GM19455 (cell line): ENCODE data around the gene WNT9A.

Source experiments
- ATAC-seq: cut with Tn5 transposase; IDR thresholded peaks from one replicate; pipeline ENCODE4 v1.9.1; 2021; ENCODE audit not compliant: unreplicated experiment

Gene WNT9A

DNA sequence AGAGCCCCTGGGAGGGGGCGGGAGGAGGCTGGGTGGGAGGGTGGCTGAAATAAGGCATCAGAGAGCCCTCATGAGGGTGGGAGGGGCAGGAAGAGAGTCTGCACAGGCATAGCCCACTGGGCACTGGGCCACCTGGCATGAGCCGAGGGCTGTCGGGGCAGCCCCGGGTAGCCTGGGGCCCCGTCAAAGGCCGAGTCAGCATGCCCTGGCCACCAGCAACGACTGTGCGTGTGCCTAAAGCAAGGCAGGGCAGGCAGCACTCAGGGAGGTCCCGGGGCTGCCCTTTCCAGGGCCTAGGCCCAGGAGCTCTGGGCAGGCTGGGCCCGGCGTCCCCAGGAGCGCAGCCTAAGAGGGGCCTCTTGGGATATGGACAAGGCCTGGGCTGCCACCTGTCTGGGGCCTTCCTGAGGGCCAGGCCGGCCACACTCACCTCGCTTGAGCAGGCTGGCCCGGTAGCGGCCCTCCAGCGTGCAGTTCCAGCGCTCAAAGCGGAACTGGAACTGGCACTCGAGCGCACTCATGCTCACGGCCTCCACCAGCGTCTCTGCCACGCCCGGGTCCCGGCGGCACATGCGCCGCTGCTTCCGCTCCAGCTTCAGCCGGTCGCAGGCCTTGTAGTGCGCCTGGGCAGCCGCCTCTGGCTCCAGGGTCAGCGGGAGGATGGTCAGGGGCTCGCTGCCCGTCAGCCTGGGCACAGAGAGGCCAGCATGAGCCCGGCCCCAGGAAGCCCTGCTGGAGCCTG, 22.7 kb downstream of the WNT9A start:
- no peak for ATAC-seq

DNA sequence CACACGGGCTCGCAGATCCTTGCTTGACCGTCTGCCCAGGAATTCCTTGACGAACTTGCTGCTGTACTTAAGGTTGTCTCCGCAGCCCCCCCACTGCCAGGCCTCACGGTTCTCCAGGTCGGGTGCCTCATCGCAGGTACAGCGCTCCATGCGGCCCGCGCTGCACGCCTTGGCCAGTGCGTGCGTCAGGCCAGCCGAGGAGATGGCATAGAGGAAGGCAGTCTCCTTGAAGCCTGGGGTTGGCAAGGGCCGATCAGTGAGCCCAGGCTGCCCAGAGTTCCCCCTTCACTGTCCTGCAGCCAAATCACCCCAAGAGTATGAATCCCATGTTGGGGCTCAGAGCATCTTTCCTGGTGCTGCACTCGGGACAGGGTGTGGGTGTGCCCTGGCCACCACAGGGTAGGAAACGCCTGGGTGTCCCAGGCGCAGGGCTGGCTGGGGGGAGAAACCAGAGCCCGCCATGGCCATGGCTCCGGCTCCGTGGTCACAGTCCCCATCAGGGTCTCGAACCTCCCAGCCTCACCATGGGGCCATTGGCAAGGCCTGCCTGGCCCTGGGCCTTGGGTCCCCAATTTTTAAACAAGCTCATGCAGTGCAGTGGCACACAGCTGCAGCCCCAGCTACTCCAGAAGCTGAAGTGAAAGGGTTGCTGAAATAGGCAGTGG, 23.4 kb downstream of the WNT9A start:
- ATAC-seq: no peak

DNA sequence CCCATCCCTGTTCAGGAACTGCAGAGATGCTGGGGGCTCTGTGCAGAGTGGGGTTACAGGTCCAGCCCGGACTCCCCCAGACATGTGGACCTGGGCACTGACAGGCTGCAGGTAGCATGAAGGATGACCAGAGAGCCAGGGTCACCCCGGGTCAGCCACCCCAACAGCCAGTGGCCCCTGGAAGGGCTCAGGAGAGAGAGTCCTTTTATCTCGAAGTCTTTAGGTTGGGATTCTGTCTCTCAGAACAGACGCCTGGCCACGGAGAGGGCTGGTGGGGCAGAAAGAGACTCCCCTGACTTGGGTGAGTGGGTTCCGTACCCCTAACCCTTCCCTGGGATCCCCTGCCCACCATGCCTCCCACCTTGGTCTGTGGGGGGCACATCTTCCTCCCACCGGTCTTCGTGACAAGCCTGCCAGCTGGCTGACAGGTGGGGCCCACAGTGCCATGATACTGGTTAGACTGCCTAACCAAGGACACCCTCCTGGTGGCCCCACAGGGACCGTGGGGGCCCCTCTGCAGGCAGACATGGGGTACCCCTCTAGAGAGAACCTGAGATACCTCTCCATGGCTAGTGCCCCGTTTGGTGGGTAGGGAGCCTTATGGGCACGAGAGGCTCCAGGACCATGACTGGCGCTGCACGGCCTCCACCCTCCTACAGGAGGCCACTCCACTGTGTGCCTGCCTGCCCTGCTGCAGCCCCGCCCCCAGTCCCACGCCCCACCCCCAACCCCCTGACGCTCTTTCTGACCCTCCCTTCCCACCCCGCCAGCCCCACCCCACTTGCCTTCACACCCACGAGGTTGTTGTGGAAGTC, 24.2 kb downstream of the WNT9A start:
- no peak for ATAC-seq

DNA sequence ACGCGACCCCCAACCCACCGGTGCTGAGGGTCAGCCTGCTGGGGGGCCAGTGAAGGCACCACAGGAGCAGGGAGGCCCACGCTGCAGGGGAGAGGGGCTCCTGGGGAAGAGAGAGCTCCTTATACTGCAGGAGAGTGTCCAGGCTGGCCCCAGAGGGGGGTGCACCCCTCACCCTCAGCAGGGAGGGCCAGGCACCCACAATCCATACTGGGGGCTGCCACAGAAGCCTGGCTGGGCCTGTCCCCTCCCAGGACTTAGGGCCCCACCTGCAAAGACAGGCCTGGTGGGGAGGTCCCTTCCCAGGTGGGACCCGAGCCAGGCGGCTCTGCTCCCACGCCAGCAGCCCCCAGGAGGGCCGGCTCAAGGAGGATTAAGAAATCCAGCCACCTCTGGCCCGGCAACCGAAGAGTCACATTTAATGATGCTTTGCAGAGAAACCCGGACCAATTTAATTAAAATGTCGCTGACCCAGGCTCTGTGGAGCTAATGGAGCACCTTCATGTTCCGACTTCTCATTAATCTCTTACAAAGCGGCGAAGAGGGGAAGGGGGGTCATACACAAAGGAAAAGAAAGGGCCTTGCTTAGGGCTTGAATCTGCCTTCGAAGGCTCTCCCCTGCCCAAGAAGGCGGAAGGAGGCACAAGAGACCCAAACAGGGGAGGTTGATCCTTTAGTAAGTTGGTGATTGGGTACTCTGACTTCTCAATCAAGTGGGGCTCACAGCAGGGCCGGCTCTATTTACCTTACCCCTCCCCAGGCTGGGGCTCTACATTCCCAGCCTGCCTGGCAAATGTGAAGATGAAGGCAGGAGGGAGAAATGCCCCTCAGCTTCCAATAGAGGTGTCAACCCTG, 25.0 kb downstream of the WNT9A start:
- no peak for ATAC-seq

DNA sequence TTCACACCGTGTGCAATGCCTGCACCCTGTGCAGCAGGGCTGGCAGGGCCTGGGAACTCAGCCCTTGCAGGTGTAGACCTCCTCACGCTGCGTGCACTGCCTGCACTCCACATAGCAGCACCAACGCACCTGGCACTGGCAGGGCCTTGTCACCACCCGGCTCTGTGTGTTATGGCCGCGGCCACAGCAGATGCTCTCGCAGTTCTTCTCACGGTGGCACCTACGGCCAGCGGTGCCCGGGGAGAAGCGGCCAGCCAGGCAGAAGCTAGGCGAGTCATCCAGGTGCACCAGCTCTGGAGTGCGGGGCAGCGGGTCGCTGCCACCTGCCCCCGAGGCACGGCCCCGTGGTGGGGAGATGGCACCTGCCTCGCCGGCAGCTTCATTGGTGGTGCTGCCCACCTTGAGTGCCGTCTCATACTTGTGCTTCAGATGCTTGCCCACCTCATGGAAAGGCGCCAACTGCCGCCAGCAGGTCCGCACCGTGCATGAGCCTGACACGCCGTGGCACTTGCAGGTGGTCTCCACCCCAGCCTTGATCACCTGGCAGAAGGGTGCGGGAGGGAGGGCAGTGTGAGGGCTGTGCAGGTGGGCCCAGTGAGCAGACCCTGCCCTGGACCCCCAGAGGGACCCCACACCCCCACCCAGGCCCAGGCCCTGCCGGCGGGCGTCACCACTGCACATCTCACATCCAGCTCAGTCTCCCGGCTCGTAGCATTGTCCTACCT, 26.1 kb downstream of the WNT9A start:
- ATAC-seq: no peak

DNA sequence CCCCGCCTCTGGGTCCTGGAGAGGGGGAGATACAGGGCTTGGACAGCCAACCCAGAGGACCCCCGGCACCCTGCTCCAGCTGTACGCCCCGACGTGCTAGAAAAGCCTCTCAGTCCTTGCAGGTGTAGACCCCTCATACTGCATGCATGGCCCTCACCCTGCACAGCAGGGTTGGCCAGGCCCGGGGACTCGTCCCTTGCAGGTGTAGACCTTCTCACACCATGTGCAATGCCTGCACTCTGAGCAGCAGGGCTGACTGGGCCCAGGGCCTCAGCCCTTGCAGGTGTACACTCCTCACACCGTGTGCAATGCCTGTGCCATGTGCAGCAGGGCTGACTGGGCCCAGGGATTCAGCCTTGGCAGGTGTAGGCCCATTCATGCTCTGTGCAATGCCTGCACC, 26.8 kb downstream of the WNT9A start:
- ATAC-seq: no peak

DNA sequence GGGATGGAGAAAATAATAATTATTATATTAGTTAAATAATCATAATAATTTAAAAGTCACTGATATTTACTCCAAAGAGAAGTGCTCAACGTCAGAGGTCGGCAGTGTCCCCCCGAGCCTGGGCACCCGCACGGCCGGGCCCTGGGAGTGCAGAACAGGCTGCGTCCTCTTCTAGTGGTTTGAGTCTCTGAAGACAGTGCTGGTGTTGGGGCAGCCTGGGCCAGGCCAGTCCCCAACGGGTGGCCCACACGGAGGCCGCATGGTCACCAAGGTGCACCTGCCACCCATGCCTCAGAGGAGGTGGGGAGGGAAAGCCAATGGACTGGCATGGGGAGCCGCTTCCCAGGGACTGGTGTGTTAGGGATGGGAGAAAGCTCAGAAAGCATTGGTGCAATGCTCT, 27.3 kb downstream of the WNT9A start:
- ATAC-seq: no peak

DNA sequence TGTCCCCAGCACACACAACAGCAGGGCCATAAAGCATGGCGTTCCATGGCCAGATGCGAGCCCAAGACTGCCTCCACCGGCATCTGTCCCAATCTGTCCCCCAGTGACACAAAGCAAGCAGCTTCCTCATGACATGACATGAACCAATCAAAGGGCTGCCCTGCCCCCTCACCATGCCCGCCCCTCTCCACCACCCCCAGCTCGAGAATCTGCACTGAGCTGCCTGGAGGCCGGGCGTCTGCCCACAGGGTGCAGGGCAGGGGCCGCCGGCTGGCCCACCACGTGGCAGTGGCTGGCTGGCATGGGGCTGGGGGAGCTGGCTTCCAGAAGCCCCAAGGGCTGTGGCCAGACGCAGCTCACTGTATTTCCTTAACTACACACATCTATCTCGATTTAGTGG, 27.8 kb downstream of the WNT9A start:
- no peak for ATAC-seq

DNA sequence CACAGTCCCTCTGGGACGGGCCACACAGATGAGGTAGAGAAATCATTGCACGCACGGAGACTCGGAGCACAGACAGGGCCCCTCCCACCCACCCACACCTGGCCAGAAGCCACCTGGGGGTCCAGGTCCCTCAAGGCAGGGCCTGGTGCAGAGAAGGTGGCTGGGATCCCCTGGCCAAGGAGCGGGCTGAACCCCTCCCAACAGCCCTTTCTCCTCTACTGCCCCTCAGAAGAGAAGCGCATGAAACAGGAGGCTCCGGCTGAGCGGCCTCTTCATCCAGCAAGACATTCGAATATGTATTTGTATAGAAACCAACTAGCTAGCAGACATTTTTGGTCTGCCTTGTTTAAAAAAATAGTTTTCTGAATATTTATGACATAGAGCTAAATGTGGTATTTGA, 29.0 kb downstream of the WNT9A start:
- ATAC-seq: no peak

DNA sequence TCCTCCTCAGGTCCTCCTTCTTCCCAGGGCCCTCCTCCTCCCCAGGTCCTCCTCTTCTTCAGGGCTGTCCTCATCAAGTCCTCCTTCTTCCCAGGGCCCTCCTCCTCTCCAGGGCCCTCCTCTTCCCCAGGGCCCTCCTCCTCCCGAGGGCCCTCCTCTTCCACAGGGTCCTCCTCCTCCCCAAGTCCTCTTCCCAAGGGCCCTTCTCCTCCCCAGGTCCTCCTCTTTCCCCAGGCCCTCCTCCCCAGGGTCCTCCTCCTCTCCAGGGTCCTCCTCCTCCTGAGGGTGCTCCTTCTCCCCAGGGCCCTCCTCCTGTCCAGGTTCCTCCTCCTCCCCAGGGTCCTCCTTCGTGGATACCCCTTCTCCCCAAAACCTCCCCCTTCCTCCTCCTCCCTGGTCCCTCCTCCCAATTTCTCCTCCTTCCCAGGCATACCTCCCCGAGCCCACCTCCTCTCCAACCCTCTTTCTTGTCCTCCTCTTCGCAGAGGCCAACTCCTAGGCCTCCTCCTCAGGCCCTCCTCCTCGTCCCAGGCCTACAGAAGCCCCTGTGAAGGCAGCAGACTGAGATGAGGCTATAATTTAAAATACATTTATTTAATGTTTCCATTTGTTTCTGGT, 29.5 kb downstream of the WNT9A start:
- no peak for ATAC-seq

DNA sequence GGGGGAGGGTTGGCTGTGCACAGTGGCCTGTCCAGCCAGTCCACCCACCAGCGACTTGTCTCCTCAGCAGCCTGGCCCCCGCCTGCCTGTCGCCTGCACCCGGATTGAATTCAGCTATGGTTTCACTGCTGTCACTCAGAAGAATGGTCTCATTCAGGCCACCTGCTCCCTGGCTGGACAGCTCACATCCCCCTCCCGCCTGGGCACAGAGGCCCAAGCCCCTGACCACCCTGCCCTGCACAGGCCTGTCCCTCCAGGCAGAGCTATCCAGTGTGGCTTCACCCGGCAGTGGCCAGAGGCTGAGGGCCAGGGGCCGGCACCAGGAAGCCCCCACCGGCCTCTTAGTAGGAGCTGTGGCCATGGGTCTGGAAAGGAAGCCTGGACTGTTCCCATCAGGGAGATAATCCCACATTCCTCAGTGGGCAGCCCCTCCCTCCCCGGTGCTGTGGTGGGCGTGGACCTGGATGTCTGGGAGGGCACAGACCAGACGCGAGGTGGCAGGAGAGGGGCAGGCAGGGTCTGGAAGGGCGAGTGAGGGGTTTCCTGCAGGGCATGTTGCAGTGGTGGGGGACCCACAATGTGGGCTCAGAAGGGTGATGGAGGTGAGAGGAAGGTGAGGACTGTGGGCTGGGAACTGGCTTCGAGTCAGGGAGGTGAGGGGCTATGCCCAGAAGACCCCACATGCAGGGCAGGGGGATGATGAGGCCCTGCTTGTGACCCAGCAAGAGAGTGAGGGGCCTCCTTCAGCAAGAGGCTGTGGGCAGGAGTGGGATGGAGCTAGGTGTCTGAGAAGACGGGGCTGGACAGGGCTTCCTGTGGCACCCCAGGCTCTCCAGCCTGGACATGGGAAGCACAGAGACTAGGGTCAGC, 30.4 kb downstream of the WNT9A start:
- no peak for ATAC-seq

DNA sequence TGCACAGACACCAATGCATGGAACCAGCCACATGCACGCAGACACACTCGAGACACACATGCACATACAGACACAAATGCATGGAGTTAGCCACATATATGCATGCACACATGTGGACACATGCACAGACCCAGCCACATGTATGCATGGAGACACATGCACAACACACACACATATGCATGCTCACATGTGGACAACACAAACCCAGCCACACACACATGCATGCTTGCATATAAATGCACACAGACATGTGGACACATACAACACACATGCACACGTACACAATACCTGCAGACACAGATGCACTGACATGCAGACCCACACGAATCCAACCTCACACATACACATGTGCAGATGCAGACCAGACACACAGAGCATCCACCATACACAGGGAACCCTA, 31.1 kb downstream of the WNT9A start:
- no peak for ATAC-seq

DNA sequence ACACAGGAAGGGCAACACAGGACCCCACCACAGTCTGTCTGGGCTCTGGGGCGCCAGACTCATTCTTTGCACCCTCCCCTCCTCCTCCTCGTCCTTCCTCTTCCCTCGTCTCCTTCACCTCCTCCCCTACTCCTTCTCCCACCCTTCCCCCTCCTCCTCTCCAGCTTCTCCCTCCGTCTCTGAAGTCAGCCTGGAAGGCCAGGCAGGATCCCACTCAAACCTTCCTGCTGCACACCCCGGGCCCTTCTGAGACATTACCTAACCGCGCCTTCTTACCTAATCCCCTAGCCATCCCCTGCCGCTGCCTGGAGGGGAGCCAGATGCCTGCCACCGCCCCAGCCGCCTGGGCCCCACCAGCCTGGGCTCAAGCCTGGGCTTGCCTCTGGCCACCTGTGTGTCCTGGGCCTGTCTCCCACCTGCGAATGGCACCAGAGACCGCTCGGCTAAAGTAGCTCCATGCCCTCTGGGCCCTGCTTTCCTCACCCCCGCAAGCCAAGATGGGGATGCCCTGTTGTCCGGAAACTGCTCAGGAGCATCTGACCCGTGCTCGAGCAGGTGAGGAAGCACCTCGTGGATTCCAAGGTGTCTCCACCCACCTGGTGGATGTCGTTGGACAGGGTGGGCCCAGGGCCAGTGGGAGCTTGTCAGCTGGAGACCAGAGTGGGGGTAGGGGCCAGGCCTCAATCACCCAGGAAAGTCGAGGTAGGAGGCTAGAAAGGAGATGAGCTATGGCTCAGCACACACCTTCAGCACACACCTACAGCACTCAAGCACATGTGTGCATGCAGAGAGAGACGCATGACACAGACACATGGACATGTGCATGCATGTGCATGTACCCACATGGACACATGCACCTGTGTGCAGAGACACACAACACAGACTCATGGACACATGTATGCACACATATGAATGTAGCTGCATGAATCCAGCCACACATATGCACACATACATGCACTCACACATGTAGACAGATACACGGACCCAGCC, 31.9 kb downstream of the WNT9A start:
- no peak for ATAC-seq

DNA sequence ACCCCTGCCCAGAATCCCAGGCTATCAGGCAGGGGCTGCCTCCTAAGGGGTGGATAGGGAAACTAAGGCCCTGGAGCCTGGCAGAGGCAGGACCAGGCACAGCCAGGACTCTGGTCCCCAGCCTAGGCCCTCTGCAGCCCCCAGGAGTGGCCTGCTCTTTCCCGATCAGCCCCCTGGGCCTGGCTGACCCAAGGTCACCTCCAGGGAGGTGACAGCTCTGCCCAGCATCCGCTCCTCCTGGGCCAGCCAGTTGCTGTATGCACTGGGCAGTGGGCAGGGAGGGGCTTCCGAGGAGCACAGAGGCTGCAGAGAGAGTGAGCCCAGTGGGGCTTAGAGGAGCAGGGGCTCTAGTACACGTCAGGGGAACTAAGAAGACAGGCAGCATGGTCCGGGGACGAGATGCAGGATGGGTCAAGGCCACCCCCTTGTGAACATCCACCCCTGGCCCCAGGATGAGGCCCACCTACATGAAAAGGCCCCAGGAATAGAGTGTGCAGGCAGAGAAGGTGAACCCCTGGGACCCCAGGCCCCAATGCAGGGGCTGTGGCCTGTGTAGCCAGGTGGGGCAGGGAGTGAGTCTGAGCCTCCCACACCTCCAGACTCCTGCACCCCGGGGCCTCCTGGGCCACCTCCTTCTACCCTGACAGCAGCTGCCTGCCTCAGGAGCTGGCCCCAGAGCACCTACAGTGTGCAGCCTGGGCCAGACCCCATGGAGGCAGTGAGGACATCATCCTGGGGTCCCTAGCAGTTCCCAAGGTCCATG, 32.8 kb downstream of the WNT9A start:
- ATAC-seq: no peak

DNA sequence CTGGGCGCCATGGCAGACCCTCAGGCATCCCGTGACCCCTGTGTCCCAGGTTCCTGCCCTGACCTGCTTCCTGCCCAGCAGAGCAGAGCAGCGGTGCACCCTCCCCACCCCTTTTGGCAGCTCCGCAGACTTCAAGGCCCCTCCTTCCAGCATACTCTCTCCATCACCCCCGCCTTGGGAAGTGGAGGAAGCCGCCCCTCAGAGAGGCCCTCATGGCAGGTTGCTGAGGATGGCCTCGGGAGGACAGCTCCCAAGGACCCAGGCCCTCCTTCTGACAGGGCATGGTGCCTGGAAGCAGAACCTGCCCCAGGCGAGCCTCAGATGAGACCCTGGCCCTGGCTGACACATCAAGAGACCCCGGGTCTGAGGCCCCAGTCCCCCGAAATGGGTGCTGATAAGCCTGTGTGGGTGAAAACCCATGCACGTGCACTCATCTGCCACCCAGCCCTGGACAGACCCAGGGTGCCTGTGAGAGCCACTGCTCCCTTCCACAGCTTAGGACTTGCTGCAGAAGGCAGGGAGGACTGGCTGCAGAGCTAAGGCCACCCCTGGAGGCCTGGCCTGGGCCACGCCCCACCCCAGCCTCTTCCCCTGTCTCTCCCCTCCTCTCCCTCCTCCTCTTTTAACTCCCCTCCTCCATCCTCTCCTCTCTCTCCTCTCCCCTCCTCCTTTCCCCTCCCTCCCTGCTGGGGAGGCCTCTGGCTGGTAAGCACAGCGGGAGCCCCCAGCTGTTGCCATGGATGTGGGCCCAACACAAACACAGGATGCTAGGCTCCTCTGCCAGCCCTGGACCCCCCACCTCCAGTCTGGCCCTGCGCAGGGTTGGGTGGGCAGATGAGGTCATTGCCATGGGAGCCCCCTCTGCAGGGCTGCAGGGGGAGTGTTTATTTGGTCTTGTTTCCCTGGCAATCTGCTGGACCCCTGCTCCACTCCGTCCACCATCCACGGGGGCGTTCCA, 33.7 kb downstream of the WNT9A start:
- no peak for ATAC-seq

DNA sequence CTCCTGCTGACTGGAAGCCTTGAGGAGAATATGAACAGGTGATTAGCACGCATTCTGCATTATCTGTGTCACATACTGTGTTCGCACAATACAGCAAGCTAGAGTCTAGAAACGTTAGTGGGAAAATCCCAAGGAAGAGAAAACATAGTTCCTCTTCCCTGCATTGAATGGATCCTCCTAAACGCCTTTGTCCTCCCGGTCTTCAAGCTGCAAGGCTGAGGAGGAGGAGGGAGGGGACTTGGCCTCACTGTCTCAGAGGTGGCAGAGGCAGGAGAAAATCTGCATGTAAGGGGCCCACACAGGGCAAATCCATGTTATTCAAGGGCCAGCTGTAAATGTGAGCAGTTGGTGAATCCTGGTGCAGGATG, 34.4 kb downstream of the WNT9A start:
- ATAC-seq: no peak
